Measurements from ENCODE around the gene CBFA2T2.

Gene CBFA2T2

DNA sequence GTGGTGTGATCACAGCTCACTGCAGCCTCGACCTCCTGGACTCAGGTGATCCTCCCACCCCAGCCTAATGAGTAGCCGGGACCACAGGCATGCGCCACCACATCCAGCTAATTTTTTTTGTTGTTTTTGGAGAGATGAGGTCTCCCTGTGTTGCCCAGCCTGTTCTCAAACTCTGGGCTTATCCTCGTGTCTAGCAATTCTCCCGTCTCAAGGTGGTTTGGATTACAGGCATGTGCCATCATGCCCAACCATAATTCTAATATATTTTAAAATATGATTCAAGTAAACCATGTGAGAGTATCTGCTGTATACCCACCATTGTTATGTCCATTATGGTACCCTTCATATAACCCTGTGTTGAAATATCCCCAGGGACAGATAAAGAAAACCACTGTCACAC, 112.0 kb downstream of the CBFA2T2 start:
- H3K9ac ChIP-seq: no peak overlapping the region
- no peak overlapping the region for H2AFZ ChIP-seq
- TF ChIP-seq CTCF (IDR thresholded peaks at IDR 0.05): no peak
- no peaks in the 10 kb centered on the region for H3K27me3 ChIP-seq (ENCODE audit: control insufficient read depth, insufficient read depth, low read length)
- H3K79me2 ChIP-seq: peaks cover 2% of the 10 kb centered on the region
- H3K4me1 ChIP-seq: no peaks in the 10 kb centered on the region
- no peaks in the 10 kb centered on the region for H3K9me3 ChIP-seq (ENCODE audit: control insufficient read depth, low read length)
- H3K36me3 ChIP-seq (ENCODE audit: control insufficient read depth, insufficient read depth, low read length): no peaks in the 10 kb centered on the region
- no peak overlapping the region for H3K27ac ChIP-seq
- no peak overlapping the region for H3K4me3 ChIP-seq (ENCODE audit: low read depth, low read length)
- no peak overlapping the region for H3K4me2 ChIP-seq (ENCODE audit: low read length)

GRCh38 chr20:33602826-33603590, 113.1 kb downstream of the CBFA2T2 start:
- H3K9me3 ChIP-seq (ENCODE audit: control insufficient read depth, low read length): no peaks in the 10 kb centered on the region
- TF ChIP-seq CTCF (IDR thresholded peaks at IDR 0.05): no peak
- H3K27me3 ChIP-seq (ENCODE audit: control insufficient read depth, insufficient read depth, low read length): no peaks in the 10 kb centered on the region
- H3K4me3 ChIP-seq (ENCODE audit: low read depth, low read length): no peak overlapping the region
- no peaks in the 10 kb centered on the region for H3K4me1 ChIP-seq
- H3K4me2 ChIP-seq (ENCODE audit: low read length): no peak overlapping the region
- H3K36me3 ChIP-seq (ENCODE audit: control insufficient read depth, insufficient read depth, low read length): no peaks in the 10 kb centered on the region
- H3K9ac ChIP-seq: no peak overlapping the region
- no peak overlapping the region for H3K27ac ChIP-seq
- H2AFZ ChIP-seq: no peak overlapping the region
- no peaks in the 10 kb centered on the region for H3K79me2 ChIP-seq

GRCh38 chr20:33604084-33604990, 114.4 kb downstream of the CBFA2T2 start:
- Histone ChIP-seq H3K27ac (no peak overlapping the region), H3K4me1 (no peaks in the 10 kb centered on the region), H3K9me3 (ENCODE audit: control insufficient read depth, low read length) (no peaks in the 10 kb centered on the region), H2AFZ (no peak overlapping the region), H3K79me2 (no peaks in the 10 kb centered on the region), H3K36me3 (ENCODE audit: control insufficient read depth, insufficient read depth, low read length) (no peaks in the 10 kb centered on the region), H3K4me3 (ENCODE audit: low read depth, low read length) (no peak overlapping the region), H3K4me2 (ENCODE audit: low read length) (no peak overlapping the region), H3K27me3 (ENCODE audit: control insufficient read depth, insufficient read depth, low read length) (no peaks in the 10 kb centered on the region), H3K9ac (no peak overlapping the region)
- TF ChIP-seq CTCF (IDR thresholded peaks at IDR 0.05): no peak

GRCh38 chr20:33604991-33605370, 115.1 kb downstream of the CBFA2T2 start:
- no peaks in the 10 kb centered on the region for H3K27me3 ChIP-seq (ENCODE audit: control insufficient read depth, insufficient read depth, low read length)
- no peak overlapping the region for H3K4me3 ChIP-seq (ENCODE audit: low read depth, low read length)
- H3K4me1 ChIP-seq: no peaks in the 10 kb centered on the region
- TF ChIP-seq CTCF (IDR thresholded peaks at IDR 0.05): no peak
- no peaks in the 10 kb centered on the region for H3K79me2 ChIP-seq
- no peak overlapping the region for H3K4me2 ChIP-seq (ENCODE audit: low read length)
- no peak overlapping the region for H2AFZ ChIP-seq
- no peaks in the 10 kb centered on the region for H3K36me3 ChIP-seq (ENCODE audit: control insufficient read depth, insufficient read depth, low read length)
- no peak overlapping the region for H3K9ac ChIP-seq
- H3K27ac ChIP-seq: no peak overlapping the region
- H3K9me3 ChIP-seq (ENCODE audit: control insufficient read depth, low read length): no peaks in the 10 kb centered on the region

Measured in parathyroid adenoma (tissue), 2 donors.